ENCODE measurements around the gene FCER1G. TPM values are rescaled to one million over a fixed set of nuclear protein-coding genes. Genes with fewer than 3 reads are reported as not detected.
A peak's percentile ranks its signal among the peaks of the same experiment; 100 is the strongest.

FCER1G gene
- 0.64 TPM in 1 of 2 replicates, not detected in the other for total RNA-seq (2014; rRNA removed; shearing (Covaris generic))
- 1.5 and 1.8 TPM in 2 replicates for polyA plus RNA-seq (2015; cell fraction: cytosol; rRNA removed)
- 0.69 and 2.4 TPM in 2 replicates for polyA plus RNA-seq (2015; cell fraction: nucleus; rRNA removed)

DNA sequence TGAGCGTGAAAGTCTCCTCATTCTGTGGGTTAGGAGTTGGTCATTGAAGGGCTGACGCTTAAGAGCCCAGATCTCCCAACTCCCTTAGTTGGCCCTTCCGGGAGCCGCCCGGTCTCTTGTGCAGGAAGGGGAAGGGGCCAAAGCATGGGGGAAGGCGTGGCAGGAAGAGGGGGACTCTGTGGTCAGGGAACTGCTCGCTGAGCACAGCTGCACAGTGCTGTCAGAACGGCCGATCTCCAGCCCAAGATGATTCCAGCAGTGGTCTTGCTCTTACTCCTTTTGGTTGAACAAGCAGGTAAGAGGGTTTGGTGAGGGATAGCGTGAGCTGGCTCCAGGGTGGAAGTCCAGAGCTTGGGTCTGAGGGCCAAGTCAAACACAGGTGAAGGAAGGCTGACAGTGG, at the start of gene FCER1G:
Gene FCER1G (plus strand): TSS at position 220 of the 400 bp plus-strand sequence. CDS start 27 bp downstream, at position 247.
- DNase-seq (ENCODE audit: low read depth) = no peak

- DNase-seq (ENCODE audit: low read depth) = peak; percentile 98
These were observed 49.1 kb upstream of the FCER1G start, which contains the start of gene PPOX for GRCh38 chr1:161165742-161166668. TSS of gene PPOX (plus strand) at chr1:161166426. CDS start at chr1:161166848, 422 bp downstream.

DNA sequence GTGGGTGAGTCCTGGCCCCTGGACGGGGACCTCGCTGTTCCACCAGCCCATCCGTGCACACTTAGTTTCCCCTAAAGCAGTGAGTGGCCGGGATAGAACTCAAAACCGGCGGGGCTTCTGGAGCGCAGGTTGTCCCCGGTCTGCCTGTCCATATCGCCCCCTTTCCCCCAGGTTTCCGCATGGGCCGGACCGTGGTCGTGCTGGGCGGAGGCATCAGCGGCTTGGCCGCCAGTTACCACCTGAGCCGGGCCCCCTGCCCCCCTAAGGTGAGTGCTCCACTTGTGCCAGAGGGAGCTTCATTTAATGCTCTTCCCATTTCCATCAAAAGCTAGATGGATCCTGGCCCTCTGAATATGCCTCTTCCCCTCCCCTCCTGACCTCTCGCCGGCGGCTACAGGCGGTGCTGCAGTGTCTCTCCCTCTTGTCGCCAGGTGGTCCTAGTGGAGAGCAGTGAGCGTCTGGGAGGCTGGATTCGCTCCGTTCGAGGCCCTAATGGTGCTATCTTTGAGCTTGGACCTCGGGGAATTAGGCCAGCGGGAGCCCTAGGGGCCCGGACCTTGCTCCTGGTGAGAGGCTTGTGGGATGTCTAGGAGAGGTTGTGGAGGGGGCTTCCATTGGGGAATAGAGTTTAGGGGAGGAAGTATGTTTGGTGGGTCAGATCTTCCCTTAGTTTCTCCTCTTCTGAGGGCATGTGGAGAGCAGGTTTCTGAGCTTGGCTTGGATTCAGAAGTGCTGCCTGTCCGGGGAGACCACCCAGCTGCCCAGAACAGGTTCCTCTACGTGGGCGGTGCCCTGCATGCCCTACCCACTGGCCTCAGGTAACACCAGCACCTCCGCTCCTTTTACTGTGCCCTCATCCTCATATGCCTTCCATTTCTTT, 48.2 kb upstream of the FCER1G start:
- no peak for DNase-seq (ENCODE audit: low read depth)

- DNase-seq (ENCODE audit: low read depth) = no peak
These were observed 46.2 kb upstream of the FCER1G start for GRCh38 chr1:161168906-161169305.

GRCh38 chr1:161171191-161171590, 43.9 kb upstream of the FCER1G start:
- no peak for DNase-seq (ENCODE audit: low read depth)

GRCh38 chr1:161171696-161172095, 43.4 kb upstream of the FCER1G start:
- DNase-seq (ENCODE audit: low read depth) = no peak

DNA sequence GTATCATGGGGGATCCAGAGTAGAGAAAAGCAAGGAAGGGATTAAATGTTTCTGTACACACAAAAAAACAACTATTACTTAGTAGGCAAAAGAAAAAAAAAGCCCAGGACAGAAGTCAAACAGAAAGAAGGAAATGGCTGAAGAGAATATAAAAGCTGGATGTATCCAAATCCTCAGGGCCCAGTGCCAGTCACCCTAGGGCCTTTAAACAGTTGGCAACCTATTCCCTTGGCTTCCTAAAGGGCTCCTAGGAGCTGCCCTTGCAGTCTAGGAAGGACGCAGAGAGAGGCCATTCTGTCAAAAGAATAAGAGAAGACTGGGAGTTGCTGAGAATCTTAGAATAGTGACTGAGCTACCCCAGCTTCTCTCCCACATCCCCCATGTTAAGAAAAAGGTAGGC, 42.7 kb upstream of the FCER1G start:
- DNase-seq (ENCODE audit: low read depth) = no peak

GRCh38 chr1:161172776-161173376, 42.2 kb upstream of the FCER1G start:
- DNase-seq (ENCODE audit: low read depth) = no peak

DNA sequence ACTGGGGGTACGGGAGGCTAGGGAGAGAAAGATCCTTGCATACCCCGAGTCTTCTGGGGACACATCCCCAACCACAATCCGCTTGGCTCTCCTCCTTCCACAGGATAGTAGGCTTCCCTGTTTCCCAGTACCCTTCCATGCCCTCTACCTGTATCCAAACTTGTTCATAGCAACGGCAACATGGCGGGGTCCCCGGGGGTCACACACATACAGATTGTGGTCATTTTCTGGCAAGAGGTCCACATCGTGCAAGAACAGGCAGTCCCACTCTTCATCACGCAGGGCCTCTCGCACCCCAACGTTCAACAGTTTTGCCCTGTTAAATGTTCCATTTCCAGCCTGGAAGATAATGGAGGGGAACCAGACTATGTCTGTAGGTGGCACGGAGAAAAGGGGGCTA, 41.4 kb upstream of the FCER1G start:
- no peak for DNase-seq (ENCODE audit: low read depth)

DNA sequence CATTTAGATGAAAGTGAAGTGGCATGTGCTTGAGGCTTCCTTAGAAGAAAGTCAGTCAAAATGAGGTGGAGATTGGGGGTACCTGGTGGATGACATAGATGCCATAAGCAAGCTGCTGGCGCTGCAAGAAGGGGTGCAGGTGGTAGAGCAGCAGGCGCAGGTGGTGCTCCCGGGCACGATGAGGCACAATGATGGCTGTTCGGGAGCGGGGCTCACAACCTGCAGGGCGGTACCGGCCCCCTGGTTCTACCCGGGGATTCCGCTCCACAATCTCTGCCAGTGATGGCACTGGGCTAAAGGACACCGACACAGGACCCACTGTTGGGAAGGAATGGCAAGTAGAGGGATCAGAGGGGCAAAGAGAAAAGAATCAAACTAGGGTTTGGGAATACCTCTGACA, 40.2 kb upstream of the FCER1G start:
- DNase-seq (ENCODE audit: low read depth) = no peak

DNA sequence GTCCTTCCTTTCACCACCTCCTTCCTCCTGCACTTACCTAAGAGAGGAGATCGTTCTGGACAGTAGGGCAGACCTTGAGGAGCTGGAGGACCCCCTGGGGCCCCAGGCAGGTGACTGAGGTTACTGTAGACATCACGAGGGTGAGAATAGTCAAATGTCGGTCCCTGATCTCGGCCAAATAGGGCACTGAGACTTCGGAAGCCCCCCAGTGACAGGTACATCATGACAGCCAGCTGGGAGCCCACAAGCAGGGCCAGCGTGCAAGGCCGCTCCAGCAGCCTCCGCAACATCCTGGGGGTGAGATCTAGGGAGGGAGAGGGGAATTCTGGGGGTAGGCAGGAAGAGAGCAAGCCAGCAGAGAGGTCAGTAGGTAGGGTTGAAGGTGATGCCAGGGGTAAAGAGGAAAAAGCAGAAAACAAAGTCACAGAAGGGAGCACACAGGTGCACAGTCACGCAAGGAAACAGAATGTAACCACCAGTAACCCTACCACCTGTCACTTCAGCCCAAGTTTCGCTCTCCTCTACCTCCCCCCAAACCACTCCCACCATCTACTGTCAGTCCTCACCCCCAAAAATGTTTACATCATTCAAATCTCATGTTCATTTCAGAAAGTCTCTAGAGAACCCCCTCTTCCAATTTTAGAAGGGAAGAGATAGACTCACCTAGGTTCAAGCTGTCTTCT, 39.2 kb upstream of the FCER1G start:
- no peak for DNase-seq (ENCODE audit: low read depth)

- DNase-seq (ENCODE audit: low read depth) = no peak
These were observed 38.5 kb upstream of the FCER1G start for GRCh38 chr1:161176468-161177111.

DNA sequence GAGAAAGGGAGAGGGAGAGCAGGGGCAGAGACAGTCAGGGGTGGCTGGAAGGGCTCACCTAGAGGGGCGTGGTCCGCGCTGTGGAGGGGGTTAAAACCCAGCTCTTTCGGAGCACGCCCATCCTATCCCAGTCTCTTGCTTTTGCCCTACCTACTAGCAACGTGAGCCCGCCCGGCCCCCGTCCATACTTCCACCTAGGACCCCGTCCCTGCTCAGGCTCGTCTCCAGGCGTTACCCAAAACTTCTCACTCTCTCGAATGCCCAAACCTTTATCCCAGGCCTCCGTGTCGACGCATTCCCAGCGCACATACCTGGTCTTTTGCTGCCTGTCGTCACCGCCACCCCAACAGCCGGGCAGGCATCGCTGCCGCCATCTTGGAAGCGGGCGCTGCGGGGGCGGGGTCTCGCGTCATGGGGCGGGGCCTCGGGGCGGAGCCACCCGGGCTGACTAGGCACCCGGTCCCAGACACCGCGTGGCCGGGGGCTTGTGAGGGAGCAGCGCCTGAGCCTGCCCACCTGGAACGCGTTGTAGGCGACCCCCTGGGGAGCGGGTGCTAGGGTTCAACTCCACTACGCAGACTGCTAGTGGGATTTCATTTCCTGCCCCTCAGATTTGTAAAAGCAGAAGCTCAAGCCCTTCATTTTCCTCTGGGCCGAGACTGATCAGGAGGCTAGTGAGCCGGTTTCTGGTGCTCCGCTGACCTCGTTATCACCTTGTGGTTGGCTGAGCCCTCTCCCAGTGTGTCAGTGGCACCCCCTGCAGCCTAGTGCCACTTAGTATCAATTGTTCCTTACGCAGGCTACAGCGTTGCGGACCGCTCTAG, 37.8 kb upstream of the FCER1G start, which contains the start of gene B4GALT3:
Gene B4GALT3 (minus strand): TSS at position 396 of the 824 bp plus-strand sequence. CDS start 1,447 bp downstream, outside the sequence.
- DNase-seq (ENCODE audit: low read depth) = peak; percentile 65

DNA sequence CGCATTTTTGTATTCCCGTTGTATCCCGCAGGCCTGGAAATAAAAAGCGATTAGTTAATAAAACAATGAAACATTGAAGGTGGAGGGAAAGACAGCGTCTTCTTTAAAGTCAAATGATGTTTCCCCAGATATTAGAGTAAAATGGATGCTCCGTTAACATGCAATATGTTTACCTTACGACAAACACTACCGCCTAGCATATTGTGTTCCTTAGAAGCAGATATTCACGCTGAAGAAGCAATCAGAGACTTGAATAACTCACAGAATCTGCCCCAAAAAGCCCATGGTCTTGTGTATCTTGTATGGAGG, 37.2 kb upstream of the FCER1G start:
- DNase-seq (ENCODE audit: low read depth) = no peak

DNA sequence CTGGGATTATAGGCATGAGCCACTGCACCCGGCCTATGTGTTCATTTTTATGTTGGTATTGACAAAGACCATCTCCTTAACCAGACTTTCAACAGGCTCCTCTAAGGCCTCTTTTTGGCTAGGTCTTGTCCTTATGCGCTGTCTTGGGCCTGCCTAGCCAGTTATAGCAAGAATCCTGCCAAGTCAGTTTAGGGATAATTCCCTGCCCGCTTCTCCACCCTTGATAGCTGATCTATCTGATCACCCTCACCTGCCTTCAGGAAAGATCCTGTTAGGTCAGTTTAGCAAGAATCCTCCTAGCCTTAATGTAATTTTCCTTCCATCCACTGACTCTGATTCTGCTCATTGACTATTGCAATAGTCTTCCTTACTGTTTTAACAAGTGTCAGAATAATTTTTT, 35.4 kb upstream of the FCER1G start:
- DNase-seq (ENCODE audit: low read depth) = no peak

DNA sequence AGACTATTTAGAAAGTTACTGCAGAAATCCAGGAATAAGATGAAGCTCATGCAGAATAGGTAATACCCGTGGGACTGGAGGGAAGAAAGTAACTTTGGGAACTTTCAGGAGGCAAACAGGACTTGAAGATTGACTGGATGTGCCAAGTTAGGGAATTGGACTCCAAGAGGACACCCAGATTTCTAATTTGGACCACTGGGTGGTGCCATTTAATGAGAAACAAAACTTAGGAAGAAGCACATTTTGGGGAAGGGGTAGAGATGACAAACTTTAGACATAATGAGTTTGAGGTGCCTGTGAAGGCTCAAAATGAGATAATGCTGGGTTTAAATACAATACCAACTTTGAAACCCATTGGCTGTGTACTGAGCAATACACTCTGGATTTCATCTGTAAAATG, 34.5 kb upstream of the FCER1G start:
- no peak for DNase-seq (ENCODE audit: low read depth)

DNA sequence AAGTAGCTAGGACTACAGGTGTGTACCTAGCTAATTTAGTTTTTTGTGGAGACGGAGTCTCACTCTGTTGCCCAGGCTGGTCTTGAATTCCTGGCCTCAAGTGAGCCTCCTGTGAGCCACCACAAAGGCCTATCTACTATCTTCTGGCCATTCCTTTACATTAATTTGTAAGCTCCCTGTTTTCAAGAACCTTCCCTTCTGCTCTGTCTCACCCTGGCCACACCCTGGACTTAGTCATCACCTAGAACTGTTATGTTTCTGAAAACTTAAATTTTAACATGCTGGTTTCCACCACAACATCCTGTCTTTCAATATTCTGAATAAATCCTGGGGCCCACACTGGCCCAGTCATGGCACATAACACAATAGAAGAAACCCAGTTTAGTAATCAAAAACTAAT, 32.9 kb upstream of the FCER1G start:
- peak; percentile 87 for DNase-seq (ENCODE audit: low read depth)

DNA sequence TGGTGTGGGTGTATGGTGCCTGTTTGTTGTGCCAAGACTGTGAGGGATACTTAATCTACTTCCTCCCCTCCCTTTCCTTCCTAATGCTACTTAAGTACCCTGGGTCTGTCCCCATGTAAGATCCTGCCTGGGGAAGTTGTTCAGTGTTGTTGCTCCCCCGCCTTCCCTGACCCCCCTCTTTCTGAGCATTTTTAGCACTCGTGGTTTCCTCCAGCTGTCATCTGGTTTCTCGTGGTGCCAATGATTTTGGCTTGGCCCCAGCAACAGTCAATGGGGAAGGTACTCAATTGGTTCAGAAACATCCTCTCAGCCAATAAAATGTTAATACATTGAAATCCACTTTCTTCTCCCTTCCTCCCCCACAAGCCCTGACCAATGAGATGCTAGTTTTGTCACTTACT, 29.8 kb upstream of the FCER1G start:
- DNase-seq (ENCODE audit: low read depth) = peak; percentile 58

DNA sequence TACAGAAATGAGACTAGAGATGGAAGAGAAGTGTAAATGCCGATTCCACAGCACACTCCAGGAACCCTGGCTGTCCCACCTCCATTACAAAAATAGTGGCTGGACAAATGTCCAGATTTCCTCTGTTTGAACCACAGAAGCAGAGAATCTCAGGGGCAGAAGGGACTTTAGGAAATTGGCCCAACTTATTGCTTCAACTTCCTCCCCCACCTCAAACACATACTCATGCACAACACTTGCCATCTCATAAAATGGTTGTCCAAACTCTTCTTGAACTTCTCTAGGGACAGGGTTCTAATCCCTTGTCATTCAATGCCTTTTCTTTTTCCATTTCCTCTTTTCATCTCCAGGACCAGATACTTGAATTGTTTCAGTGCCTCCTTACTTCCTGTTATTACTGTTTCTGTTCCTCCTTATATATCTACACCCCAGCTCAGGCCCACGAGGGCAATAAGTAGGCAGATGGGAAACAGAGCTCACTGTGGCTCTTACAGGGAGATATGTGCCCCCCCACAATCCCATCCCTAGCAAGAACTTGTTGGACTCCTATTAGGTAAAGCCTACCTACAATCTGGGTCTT, 29.3 kb upstream of the FCER1G start:
- DNase-seq (ENCODE audit: low read depth) = no peak

All from HT1080 (cell line).